GM18505 (cell line): ENCODE data around the gene TFR2.
A peak's percentile ranks its signal among the peaks of the same experiment; 100 is the strongest.

Source experiments
- ATAC-seq: cut with Tn5 transposase; IDR thresholded peaks from one replicate; pipeline ENCODE4 v1.9.1; 2021; ENCODE audit not compliant: unreplicated experiment
- POLR2A ChIP-seq: IDR thresholded peaks from 4 replicates; pipeline ENCODE4 v1.6.1; 2011; ENCODE audit warnings: borderline replicate concordance; ENCODE audit not compliant: insufficient read depth, insufficient read length; ENCODE audit errors: extremely low read depth

The TFR2 gene

GRCh38 chr7:100604028-100604975, 37.0 kb downstream of the TFR2 start:
- ATAC-seq, result no peak
- peak; percentile 29 for TF ChIP-seq POLR2A

DNA sequence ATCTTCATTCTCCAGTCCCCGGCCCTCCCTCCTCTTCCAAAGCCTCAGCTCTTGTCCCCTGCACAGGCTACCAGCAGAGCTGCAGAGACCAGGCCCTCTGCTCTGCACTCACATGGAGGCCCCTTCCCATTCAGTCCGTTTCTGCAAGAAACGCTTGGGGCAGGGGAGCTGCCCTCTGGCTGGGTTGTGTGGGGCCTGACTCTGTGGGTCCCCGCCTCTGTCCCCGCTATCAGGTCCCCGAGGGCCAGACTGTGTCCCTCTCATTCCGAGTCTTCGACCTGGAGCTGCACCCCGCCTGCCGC, 37.7 kb downstream of the TFR2 start:
- no peak for ATAC-seq
- no peak for TF ChIP-seq POLR2A

- TF ChIP-seq POLR2A, result no peak
- ATAC-seq, result no peak
Observed at GRCh38 chr7:100602889-100603725, 38.2 kb downstream of the TFR2 start.

- no peak for TF ChIP-seq POLR2A
- ATAC-seq, result no peak
Observed at GRCh38 chr7:100600730-100601038, 40.7 kb downstream of the TFR2 start.

DNA sequence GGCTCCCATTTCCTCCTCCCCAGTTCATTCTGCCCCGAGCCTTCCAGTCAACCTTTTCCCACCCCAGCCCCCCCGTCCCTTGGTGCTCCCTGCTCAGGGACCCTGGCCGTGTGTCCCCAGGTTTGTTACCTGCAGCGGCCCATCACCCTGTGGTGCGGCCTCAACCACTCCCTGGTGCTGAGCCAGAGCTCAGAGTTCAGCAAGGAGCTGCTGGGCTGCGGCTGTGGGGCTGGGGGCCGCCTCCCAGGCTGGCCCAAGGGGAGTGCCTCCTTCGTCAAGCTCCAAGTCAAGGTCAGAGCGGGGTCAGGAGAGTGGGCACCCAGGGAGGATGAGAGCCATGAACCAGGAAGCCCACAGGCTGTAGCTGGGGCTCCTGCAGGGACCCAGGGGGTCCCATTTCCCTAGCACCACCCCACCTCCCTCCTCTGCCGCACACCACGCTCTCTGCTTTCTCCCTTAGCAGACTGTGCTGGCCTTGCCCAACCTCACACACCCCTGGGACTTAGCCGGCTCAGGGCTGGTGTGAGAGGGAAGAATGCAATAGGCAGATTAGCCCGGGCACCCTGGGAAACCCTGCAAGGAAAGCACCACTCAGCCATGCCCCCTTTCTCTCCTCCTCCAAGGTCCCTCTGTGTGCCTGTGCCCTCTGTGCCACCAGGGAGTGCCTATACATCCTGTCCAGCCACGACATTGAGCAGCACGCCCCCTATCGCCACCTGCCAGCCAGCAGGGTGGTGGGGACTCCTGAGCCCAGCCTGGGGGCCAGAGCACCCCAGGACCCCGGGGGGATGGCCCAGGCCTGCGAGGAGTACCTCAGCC, 41.2 kb downstream of the TFR2 start:
- no peak for ATAC-seq

GRCh38 chr7:100598425-100598824, 42.9 kb downstream of the TFR2 start:
- TF ChIP-seq POLR2A, result no peak
- ATAC-seq, result no peak

More for the DNA sequence above, 41.2 kb downstream of the TFR2 start:
- TF ChIP-seq POLR2A, result no peak

GRCh38 chr7:100595188-100595587, 46.2 kb downstream of the TFR2 start:
- no peak for ATAC-seq
- TF ChIP-seq POLR2A, result no peak

- TF ChIP-seq POLR2A, result no peak
- no peak for ATAC-seq
Observed at GRCh38 chr7:100591596-100591995, 49.8 kb downstream of the TFR2 start.

DNA sequence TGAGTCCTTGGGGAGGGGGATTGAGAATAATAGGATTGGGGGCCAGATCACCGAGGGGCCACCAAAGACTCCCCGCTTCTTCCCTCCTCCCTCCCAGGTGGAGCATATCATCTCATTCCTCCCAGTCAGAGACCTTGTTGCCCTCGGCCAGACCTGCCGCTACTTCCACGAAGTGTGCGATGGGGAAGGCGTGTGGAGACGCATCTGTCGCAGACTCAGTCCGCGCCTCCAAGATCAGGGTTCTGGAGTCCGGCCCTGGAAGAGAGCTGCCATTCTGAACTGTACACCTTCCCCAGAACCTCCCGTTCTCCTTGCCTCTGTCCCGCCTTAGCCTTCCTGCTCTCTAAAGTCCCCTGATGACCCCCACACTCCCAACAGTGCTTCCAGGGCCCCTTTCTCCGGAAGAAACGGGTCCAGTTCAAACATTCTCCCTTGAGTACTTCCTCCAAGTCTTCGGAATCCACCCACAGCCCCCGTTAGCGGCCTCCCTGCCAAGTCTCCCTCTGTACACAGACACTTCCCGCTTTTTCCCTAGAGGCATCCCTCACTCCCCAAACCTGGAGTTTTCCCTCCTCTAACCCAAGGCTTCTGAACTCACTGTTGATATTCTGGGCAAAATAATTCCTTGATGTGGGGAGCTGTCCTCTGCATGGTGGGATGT, 51.1 kb downstream of the TFR2 start:
- no peak for ATAC-seq
- TF ChIP-seq POLR2A, result no peak

- ATAC-seq, result no peak
Observed at GRCh38 chr7:100589341-100589947, 51.9 kb downstream of the TFR2 start.

GRCh38 chr7:100588438-100588837, 52.9 kb downstream of the TFR2 start:
- no peak for ATAC-seq
- TF ChIP-seq POLR2A, result no peak

More at GRCh38 chr7:100589341-100589947, 51.9 kb downstream of the TFR2 start:
- TF ChIP-seq POLR2A, result no peak

GRCh38 chr7:100586266-100587025, 54.9 kb downstream of the TFR2 start, which contains the start of gene FBXO24:
FBXO24 (plus strand) TSS chr7:100586328; CDS start chr7:100586626, 298 bp downstream.
- peak; percentile 58 for TF ChIP-seq POLR2A
- peak; percentile 80 for ATAC-seq

- TF ChIP-seq POLR2A, result peak; percentile 98
Observed at GRCh38 chr7:100585511-100586265, 55.7 kb downstream of the TFR2 start, which contains the start of gene LRCH4. LRCH4 (minus strand) TSS chr7:100586129; CDS start chr7:100586100, 29 bp downstream.

More at GRCh38 chr7:100585511-100586265, 55.7 kb downstream of the TFR2 start, which contains the start of gene LRCH4:
- ATAC-seq, result peak; percentile 29
